ENCODE measurements around the gene LSM2.
"Not testable (repeated sequence)": the region's sequence is repeated elsewhere in the genome, so short reads cannot be mapped to it uniquely, and the experiment has no call there.

The LSM2 gene

DNA sequence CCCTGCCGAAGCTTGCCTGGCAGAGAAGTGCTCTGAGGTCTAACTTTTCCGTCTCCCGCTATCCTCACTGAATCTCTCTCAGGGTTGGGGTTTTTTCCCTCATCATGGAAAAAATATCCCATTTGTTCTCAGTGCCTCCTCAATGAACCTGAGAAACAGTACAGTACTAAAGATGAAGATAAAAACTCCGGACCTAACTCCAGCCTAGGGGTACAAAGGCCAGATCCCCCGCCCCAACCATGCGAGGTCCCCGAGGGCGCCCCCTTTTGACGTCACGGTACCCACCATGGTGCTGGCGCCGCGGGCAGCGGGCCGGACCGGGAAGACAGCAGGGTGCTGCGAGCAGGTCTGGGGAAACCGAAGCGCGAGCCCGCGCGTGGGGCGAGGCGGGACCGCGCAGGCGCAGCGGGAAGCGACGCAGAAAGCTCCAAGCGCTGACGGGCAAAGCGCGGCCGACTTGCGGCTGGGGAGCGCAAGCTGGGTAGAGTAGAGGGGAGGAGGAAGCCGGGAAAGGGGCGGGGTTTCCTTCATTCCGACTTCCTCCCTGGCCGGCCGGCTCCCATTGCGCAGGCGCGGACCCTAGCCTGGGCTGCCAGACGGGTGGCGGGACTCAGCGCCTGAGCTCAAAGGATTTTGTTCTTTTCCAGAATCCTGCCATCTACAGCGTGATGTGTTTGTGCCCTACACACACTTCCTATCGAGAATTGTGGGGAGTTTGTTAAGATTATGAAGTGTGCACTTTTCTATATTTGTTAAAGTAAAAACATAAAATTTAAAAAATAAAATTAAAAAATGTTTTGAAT, at the start of gene LSM2:
TSS of gene LSM2 (minus strand) at position 497 of the 803 bp plus-strand sequence. CDS start at position 288, 209 bp downstream.
- peak; percentile 96 to 98 for DNase-seq

DNA sequence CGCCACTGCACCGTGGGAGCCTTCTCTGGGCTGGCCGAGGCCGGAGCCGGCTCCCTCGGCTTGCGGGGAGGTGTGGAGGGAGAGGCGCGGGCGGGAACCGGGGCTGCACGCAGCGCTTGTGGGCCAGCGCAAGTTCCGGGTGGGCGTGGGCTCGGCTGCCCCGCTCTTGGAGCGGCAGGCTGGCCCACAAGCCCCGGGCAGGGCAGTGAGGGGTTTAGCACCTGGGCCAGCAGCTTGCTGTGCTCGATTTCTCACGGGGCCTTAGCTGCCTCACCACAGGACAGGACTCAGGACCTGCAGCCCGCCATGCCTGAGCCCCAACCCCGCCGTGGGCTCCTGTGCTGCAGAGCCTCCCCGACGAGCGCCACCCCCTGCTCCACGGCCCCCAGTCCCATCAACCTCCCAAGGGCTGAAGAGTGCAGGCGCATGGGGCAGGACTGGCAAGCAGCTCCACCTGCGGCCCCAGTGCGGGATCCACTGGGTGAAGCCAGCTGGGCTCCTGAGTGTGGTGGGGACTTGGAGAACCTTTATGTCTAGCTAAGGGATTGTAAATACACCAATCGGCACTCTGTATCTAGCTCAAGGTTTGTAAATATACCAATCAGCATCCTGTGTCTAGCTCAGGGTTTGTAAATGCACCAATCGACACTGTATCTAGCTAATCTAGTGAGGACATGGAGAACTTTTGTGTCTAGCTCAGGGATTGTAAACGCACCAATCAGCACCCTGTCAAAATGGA, 45.4 kb upstream of the LSM2 start:
- DNase-seq, result not testable (repeated sequence)

DNA sequence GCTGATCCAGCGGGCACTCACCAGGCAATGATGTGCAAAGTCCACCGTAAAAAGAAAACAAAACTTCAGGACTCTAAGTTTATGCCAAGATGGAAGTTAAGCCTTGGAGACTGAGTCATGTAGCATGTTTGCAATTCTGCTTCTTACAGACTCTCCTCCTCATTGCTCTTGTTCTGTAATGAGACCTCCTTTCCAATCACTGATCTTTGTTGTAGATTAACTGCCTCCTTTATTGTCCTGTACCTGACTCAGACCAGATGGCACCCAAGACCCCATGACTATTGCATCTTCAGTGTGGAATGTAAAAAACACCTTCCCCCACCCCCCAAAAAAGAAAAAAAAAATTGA, 44.7 kb upstream of the LSM2 start:
- no peak for DNase-seq

DNA sequence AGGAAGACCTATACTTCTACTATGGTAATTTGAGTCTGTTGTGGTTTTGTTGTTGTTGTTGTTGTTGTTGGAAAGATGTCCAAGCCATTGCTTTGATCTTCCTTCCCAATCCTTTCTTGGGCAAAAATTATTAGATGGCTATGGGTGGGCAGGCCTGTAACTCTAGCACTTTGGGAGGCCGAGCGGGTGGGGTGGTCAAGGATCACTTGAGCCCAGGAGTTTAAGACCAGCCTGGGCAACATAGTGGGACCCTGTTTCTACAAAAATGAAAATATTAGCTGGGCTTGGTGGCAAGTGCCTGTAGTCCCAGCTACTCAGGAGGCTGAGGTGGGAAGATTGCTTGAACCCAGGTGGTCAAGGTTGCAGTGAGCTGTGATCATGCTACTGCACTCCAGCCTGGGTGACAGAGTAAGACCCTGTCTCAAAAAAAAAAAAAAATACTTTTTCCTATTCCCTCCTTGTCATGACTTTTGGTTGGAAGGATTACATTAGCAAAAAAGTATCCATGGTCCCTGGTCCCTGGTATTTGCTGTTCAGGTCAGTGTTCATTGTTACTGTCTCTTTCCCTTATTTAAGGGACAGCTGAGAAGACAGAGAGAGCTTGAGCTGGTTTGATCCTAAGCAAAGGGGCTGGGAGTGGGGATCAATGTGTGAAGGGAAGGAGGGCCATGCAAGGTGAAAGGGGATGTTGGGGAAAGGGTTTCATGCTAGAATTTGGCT, 44.2 kb upstream of the LSM2 start:
- DNase-seq, result no peak

DNA sequence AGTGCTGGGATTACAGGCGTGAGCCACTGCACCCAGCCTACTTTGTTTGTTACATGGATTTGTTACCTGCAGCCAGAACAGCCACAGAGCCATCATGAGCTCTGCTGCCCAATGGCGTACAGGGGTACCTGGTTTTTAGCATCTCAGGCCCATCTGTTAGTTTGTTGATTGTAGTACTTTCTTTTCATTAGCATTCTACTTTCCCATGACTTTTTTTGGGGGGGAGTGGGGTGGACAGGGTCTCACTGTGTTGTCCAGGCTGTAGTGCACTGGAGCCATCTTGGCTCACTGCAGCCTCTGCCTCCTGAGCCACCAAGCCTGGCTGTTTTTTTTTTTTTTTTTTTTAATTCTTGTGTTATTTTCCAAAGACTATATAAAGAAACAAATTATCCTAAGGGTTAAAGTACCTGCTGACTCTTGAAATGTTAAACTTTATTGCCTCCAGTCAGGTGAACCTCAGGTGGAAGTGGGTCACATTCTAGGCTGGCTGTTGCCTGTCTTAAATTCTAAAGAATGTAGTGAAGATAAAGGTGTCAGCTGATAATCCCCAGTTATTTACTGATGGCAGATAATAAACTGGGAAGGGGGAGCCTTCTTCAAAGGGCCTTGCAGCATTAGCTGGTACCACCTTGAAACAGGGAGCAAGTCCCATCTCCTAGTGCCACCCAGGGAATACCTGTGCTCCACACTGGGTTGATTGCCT, 40.7 kb upstream of the LSM2 start:
- no peak for DNase-seq

DNA sequence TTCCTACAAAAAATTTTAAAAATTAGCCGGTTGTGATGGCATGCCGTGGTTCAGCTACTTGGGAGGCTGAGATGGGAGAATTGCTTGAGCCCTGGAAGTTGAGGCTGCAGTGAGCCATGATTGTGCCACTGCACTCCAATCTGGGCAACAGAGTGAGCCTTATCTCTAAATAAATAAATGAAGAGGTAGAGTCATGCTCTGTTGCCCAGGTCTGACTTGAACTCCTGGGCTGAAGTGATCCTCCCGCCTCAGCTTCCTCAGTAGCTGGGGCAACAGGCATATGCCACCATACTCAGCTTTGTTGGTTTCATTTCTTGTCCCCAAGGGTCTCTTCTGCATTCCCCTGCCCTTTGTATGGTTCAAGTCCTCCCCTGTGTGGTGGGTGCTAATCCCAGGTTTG, 37.7 kb upstream of the LSM2 start:
- DNase-seq, result no peak

DNA sequence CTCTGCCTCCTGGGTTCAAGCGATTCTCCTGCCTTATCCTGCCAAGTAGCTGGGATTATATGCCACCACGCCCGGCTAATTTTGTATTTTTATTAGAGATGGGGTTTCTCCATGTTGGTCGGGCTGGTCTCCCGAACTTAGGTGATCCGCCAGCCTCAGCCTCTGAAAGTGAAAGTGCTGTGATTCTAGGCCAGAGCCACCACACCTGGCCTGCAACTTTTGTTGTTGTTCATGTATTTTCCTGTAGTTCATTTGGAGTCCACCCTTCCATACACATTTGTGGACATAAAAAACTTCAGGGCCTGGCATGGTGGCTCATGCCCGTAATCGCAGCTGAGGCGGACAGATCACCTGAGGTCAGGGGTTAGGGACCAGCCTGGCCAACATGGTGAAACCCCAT, 35.3 kb upstream of the LSM2 start:
- peak in 1 of 2 experiments; percentile 42 for DNase-seq

DNA sequence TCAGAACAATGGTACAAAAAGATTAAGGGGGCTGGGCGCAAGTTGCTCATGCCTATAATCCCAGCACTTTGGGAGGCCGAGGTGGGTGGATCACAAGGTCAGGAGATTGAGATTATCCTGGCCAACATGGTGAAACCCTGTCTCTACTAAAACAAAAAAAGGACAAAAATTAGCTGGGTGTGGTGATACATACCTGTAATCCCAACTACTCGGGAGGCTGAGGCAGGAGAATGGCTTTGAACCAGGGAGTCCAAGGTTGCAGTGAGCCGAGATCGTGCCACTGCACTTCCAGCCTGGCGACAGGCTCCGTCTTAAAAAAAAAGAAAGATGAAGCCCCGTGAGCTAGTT, 33.0 kb upstream of the LSM2 start:
- DNase-seq, result not testable (repeated sequence)

DNA sequence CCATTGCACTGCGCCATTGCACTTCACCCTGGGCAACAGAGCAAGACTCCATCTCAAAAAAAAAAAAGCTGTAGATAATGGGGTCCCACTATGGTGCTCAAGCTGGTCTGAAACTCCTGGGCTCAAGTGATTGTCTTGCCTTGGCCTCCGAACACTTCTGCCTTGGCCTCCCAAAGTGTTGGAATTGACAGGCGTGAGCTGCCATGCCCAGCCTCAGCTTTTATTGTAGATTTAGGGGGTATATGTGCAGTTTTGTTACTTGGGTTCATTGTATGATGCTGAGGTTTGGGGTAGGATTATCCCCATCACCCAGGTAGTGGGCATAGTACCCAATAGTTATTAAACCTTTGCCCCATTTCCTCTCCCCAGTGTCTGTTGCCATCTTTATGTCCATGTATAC, 32.2 kb upstream of the LSM2 start:
- DNase-seq, result no peak

DNA sequence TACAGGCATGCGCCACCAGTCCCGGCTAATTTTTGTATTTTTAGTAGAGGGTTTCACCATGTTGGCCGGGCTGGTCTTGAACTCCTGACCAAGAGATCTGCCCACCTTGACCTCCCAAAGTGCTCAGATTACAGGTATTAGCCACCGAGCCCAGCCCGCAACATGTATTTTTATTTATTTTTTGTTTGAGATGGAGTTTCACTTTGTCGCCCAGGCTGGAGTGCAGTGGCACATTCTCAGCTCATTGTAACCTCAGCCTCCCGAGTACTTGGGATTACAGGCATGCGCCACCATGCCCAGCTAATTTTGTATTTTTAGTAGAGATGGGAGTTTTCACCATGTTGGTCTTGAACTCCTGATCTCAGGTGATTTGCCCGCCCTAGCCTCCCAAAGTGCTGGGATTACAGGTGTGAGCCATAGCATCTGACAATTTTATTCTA, 31.4 kb upstream of the LSM2 start:
- DNase-seq, result not testable (repeated sequence)

DNA sequence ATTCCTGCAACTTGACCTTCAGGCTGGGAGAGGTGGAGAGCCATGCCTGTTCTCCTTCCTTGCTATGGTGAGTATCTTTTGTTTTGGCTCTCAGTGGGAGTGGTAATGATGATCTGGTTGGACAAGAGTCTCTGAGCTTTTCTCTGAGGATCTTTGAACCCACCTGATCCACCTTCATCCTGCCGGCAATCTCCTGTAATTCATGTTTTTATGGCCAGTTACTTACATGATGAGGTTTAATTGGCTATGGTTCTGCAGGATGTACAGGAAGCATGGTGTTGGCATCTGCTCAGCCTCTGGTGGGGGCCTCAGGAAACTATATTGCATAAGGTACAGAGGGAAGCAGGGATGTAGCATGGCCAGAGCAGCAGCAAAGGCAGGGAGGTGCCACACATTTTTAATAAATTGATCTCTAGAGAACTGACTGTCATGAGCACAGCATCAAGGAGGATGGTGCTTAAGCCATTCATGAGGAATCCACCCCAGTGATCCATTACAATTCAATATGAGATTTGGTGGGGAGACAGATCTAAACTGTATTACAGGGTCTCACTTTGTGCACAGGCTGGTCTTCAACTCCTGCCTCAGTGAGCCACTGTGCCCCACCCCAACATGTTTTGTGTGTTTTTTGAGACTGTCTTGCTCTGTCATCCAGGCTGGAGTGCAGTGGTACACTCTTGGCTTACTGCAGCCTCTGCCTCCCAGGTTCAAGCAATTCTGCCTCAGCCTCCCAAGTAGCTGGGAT, 30.8 kb upstream of the LSM2 start:
- peak in 1 of 2 experiments; percentile 34 for DNase-seq

DNA sequence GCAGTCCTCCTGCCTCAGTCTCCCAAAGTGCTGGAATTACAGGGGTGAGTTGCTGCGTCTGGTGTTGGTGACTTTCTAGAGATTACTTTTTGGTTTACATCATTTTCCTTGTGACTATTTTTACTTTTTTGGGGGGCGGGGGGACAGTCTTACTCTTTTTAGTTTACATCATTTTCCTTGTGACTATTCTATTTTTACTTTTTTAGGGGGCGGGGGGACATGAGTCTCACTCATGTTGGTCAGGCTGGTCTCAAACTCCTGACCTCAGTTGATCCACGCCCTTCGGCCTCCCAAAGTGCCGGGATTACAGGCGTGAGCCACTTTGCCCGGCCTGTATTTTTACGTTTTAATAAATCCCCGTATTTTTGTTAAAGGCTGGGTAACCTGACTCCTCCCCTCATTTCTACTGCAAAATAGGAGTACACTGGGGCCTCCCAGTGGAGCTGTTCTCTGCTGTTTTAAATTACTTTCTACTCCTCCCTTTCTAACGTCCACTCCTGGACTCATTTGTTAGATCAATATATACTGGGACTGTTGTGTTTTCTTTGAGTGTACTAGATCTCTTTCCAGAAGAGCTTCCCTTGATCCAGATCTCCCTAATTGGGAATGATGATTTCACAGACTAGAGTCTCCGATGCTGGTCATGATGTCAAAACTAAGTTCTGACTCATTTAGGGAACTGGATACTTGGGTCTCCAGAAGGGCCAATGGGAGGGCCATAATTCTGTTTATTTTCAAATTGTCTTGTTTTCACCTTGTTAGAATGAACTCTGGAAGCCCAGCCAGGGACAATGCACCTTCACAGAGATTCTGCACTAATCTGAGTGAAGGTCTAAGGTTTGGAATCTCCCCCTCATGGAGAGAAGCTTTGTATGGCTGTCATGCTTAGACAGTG, 30.0 kb upstream of the LSM2 start:
- DNase-seq, result no peak

DNA sequence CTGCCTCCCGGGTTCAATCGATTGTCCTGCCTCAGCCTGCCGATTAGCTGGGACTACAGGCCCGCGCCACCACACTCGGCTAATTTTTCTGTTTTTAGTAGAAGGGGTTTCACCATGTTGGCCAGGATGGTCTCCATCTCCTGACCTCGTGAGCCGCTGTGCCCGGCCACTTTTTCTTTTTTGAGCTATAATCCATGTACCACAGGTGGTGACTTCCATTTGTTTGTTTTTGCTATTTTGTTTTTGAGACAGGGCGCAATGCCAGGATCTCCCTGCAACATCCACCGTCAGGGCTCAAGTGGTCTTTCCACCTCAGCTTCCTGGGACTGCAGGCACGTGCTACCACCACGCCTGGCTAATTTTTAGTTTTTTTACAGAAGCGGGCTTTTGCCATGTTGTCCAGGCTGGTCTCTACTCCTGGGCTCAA, 29.3 kb upstream of the LSM2 start:
- peak; percentile 26 to 31 for DNase-seq

DNA sequence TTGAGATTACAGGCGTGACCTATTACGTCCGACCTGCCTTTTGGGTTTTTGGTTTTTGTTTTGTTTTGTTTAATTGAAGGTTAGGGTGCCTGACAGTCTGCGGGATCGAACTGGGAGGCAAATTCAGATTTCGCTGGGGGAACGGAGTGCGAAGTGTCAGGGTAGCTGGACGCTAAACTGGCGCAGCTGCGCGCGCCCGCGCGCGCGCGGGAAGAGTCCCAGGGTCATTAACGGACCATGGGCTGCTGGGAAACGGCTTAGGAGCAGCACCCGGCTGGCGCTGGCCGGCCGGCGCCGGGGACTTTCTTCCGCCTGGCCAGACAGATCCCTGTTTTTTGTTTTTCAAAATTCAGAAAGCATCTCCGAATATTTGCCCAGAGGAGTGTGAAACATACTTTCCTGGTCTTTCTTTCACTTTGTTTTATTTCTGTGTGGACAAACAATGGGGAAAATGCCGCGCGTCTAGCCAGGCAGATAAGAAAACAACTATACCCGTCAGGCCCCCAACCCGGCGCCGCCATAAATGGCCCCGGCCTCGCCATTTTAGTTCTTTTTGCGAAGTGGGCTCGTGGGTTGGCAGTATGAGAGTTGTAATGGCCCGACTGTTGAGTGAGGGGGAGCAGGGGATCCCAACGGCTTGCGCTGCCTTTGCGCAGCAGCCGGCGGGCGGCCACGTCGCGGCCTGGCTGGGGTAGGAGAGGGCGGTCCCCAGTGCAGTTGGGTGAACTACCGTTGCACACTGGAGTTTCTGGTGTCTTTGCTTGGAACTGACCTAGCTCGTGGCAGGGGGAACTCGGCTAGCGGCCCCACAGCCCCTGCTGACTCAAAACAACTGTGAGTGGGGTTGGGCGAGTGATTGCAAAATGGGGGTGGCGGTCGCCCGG, 27.8 kb upstream of the LSM2 start:
- DNase-seq, result peak; percentile 89 to 90

DNA sequence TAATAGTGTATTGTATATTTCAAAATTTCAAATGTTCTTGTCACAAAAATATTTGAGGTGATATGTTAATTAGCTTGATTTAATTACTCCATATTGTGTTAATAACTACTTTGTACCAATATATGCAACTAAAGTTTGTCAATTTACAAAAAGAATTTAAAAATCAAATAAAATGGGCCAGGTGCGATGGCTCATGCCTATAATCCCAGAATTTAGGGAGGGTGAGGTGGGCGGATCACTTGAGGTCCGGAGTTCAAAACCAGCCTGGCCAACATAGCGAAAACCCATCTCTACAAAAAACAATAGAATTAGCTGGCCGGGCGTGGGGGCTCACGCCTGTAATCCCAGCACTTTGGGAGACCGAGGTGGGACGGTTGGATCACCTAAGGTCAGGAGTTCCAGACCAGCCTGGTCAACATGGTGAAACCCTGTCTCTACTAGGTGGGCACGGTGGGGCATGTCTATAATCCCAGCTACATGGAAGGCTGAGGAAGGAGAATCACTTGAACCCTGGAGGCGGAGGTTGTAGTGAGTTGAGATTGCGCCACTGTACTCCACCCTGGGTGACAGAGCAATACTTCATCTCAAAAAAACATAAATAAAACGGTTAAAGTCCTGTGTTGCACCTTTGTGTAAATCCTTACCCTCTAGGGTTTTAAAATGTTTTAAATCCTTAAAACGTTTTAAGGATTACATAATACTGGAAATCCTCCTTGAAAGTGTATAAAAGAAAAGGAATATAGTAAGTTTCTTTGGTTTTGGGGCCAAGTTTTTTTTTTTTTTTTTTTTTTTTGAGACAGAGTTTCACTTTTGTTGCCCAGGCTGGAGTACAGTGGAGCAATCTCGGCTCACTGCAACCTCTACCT, 24.8 kb upstream of the LSM2 start:
- DNase-seq, result no peak

DNA sequence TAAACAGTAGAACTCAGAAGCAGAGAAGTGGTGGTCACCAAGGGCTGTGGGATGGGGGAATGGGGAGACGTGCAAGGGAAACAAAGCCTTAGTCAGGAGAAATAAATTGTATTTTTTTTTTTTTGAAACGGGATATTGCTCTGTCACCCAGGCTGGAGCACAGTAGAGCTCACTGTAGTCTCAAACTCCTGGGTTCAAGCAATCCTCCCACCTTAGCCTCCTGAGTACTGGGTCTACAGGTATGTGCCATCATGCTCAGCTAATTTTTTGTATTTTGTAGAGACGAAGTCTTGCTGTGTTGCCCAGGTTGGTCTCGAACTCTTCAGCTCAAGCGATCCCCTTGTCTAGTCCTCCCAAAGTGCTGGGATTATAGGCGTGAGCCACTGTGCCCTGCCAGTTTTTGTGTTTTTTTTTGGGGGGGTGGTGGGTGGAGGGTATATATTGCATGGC, 24.1 kb upstream of the LSM2 start:
- no peak for DNase-seq

DNA sequence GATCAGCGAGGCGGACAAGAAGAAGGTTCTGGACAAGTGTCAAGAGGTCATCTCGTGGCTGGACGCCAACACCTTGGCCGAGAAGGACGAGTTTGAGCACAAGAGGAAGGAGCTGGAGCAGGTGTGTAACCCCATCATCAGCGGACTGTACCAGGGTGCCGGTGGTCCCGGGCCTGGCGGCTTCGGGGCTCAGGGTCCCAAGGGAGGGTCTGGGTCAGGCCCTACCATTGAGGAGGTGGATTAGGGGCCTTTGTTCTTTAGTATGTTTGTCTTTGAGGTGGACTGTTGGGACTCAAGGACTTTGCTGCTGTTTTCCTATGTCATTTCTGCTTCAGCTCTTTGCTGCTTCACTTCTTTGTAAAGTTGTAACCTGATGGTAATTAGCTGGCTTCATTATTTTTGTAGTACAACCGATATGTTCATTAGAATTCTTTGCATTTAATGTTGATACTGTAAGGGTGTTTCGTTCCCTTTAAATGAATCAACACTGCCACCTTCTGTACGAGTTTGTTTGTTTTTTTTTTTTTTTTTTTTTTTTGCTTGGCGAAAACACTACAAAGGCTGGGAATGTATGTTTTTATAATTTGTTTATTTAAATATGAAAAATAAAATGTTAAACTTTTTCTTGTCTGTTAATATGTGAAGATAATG, 23.0 kb upstream of the LSM2 start:
- DNase-seq, result peak in 1 of 2 experiments; percentile 34

DNA sequence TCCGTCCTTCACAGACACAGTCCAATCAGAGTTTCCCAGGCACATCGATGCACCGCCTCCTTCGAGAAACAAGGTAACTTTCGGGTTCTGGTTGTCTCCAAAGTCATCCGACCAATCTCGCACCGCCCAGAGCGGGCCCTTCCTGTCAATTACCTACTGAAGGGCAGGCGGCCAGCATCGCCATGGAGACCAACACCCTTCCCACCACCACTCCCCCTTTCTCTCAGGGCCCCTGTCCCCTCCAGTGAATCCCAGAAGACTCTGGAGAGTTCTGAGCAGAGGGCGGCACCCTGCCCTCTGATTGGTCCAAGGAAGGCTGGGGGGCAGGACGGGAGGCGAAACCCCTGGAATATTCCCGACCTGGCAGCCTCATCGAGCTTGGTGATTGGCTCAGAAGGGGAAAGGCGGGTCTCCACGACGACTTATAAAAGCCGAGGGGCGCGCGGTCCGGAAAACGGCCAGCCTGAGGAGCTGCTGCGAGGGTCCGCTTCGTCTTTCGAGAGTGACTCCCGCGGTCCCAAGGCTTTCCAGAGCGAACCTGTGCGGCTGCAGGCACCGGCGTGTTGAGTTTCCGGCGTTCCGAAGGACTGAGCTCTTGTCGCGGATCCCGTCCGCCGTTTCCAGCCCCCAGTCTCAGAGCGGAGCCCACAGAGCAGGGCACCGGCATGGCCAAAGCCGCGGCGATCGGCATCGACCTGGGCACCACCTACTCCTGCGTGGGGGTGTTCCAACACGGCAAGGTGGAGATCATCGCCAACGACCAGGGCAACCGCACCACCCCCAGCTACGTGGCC, 20.7 kb upstream of the LSM2 start, which contains the start of gene HSPA1B:
TSS of gene HSPA1B (plus strand) at position 453 of the 794 bp plus-strand sequence. CDS start at position 666, 213 bp downstream.
- DNase-seq, result peak; percentile 93 to 95
